Measurements from ENCODE around the gene TTLL4.

DNA sequence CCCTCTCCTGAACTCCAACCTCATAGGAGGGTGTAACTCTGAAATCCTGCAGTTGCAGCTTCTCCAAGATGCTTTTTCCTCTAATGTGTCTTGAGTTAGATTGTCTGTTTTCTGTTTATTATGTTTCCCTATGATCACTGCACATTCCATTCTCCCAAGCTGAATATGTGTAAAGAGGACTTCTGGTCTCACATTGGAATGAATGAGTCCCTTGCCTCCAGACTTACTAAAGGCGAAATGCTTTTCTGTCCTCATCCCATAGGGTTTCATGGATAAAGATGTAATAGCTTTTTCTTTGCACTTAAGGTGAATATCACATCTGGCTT lies 35.8 kb downstream of the TTLL4 start:
- TF ChIP-seq, protein P1, sequence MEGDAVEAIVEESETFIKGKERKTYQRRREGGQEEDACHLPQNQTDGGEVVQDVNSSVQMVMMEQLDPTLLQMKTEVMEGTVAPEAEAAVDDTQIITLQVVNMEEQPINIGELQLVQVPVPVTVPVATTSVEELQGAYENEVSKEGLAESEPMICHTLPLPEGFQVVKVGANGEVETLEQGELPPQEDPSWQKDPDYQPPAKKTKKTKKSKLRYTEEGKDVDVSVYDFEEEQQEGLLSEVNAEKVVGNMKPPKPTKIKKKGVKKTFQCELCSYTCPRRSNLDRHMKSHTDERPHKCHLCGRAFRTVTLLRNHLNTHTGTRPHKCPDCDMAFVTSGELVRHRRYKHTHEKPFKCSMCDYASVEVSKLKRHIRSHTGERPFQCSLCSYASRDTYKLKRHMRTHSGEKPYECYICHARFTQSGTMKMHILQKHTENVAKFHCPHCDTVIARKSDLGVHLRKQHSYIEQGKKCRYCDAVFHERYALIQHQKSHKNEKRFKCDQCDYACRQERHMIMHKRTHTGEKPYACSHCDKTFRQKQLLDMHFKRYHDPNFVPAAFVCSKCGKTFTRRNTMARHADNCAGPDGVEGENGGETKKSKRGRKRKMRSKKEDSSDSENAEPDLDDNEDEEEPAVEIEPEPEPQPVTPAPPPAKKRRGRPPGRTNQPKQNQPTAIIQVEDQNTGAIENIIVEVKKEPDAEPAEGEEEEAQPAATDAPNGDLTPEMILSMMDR (conservative IDR thresholded peaks at IDR 0.05), result no peak
- TF ChIP-seq EZH2 (IDR thresholded peaks at IDR 0.05; ENCODE audit: low read depth), result no peak
